Activated CD4-positive, CD25-positive, alpha-beta regulatory T cell treated with anti-CD3 and anti-CD28 coated beads, Interleukin-2, amount 50 U/mL, for 72 hours (primary cell): Measurements from ENCODE around the gene DNAJC7.
"Not testable (repeated sequence)": the region's sequence is repeated elsewhere in the genome, so short reads cannot be mapped to it uniquely, and the experiment has no call there.

Experiments used
- DNase-seq: peaks from one replicate; pipeline ENCODE4 v3.0.0; 2021

DNAJC7 gene

DNA sequence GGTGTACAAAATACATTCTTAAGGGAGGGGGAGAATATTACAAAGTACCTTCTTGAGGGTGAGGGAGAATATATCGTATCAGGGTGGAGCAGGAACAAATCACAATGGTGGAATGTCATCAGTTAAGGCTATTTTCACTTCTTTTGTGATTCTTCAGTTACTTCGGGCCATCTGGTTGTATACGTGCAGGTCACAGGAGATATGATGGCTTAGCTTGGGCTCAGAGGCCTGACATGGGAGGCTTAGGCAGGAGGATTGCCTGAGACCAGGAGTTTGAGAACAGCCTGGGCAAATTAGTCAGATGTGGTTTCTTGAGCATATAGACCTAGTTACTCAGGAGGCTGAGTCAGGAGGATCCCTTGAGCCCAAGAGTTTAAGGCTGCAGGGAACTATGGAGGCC lies 73.7 kb downstream of the DNAJC7 start:
- DNase-seq: no peak

DNA sequence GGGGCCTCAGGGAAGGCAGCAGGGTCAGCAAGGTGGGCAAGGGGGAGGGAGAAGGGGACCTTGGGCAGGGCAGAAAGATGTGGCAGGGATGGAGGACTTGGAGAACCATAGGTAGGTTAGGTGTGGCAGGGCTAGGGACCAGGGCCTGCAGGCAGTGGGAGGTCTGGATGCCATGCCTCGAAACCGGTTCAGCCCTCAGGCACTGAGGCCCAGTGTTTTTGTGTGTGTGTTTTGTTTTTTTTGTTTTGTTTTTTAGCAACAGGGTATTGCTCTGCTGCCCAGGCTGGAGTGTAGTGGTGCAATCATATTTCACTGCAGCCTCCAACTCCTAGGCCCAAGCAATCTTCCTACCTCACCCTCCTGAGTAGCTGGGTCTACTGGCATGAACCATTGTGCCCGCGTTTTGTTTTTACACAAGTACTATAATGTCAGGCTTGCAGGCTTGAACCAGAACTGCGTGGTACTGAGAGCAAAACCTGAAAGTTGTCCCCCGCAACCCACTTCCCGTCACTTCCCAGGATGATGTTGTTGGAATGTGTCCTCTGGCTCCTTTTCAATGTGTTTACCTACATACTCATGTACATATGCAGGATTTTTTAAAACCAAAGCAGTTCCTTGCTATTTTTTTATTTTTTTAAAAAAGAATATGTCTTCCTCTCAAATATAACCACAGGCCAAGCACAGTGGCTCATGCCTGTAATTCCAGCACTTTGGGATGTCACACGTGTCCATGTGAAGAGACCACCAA lies 74.4 kb downstream of the DNAJC7 start:
- DNase-seq: no peak

GRCh38 chr17:41941168-41941567 lies 76.1 kb downstream of the DNAJC7 start:
- no peak for DNase-seq

GRCh38 chr17:41939693-41940090 lies 77.5 kb downstream of the DNAJC7 start:
- DNase-seq: no peak

GRCh38 chr17:41939044-41939692 lies 78.1 kb downstream of the DNAJC7 start:
- no peak for DNase-seq

DNA sequence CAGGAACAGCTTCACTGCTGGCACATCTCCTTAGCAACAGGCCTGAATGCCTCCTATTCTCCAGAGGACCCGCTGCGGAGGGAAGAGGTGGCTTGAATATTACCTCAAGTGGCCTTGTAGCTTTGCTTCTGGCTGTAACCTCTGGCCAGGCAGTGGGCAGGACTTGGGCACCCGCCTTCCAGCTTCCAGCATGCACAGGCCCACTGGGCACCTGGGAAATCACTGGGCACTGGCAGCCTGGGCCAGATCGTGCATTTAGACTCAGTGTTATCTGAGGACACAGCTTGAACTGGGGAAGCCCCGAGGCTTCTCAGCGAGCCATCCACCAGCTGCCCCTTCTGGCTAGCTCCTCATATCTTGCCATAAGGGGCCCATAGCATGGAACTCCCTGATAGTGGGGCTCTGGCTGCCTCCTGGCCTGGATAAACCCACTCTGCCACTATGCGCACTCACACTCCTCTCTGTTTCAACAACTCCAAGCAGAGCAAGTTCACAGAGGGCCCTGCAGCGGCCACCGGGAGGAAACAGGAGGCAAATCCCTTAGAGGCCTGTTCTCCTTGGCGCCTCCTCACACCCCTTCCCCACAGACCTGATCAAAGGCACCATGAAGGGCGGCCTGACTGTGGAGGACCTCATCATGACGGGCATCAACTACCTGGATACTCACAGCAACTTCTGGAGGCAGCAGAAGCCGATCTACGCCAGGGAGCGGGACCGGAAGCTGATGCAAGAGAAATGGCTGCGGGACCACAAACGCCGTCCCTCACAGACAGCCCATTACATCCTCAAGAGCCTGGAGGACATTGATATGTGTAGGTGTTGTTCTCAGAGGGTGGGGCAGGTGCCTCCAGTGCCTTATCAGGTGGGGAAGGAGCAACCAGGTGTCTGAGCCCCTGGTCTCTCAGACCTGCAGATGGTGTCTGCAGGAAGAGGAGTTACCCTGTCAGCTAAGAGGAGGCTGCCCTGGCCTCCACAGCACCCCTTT lies 79.0 kb downstream of the DNAJC7 start:
- no peak for DNase-seq

- DNase-seq: no peak
Measured at GRCh38 chr17:41935641-41936040, 81.6 kb downstream of the DNAJC7 start.

DNA sequence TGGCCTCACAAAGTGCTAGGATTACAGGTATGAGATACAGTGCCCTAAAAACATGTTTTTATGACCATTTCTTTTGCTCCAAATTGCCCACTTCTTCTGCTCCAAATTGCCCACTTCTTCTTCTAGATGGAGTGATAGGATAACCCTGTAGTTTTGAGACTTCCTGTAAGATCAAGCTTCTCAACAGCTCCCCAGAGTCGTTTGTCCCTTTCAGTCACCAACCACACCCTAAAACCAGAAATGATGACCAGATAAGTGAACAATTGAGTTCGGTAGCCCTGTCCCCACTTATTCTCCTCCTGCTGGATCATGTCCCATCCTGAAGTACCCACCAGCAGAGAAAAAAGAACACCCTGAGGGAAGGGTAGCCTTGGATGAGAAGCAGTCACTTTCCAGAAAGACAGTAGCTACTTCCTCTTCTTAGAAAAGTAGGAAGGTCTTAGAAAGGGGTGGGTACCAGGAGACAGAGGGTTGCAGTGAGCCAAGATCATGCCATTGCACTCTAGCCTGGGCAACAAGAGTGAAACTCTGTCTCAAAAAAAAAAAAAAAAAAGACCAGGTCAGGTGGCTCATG lies 84.3 kb downstream of the DNAJC7 start:
- DNase-seq: no peak

- DNase-seq: not testable (repeated sequence)
Measured at GRCh38 chr17:41931715-41932114, 85.5 kb downstream of the DNAJC7 start.

DNA sequence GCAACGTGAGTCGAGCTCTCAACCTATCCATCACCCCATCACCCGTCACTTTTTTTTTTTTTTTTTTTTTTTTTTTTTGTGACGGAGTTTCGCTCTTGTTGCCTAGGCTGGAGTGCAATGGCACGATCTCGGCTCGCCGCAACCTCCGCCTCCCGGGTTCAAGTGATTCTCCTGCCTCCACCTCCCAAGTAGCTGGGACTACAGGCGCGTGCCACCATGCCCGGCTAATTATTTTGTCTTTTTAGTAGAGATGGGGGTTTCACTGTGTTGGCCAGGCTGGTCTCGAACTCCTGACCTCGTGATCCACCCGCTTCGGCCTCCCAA lies 86.4 kb downstream of the DNAJC7 start:
- not testable (repeated sequence) for DNase-seq

DNA sequence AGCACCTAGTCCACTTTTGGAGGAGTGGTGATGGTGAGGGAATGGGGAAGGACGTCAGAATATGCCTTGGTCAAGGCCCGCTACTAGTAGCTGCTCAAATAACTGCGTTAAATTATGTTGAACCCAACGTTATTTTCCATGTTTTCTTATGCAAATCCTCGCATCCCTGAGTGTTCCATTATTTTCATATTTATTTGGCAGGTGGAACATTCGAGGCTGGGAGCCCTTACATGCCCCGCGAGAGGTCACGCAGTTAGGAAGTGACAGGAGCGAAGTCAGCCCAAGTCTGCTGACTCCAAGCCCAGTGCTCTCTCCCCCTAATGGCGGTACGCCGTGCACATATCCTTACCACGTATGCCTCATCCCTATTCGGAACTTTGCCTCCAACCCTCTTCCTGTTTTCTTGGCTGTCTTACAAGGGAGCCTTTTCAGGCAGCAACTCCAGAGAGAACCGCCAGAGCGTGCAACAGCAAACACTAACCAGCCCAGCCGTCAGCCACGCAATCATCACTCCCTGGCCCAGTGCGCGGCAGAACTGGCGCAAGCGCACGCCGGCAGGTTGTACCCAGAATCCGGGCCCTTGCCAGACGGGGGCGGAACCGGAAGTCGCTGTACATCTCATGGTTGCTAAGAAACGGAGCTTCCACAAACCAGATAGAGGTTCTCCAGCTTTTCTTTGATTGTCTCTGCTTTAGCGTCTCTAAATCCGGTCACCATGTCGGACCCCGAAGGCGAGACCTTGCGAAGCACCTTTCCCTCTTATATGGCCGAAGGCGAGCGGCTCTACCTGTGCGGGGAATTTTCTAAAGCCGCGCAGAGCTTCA lies 87.0 kb downstream of the DNAJC7 start, which contains the start of gene ODAD4:
TSS of gene ODAD4 (plus strand) at position 609 of the 824 bp plus-strand sequence. CDS start at position 716, 107 bp downstream.
- peak; percentile 94 for DNase-seq

- DNase-seq: no peak
Measured at GRCh38 chr17:41928693-41929251, 88.5 kb downstream of the DNAJC7 start.
